Memory B cell (primary cell): ENCODE data around the gene CCNA2.

Experiments
- ATAC-seq: fragments of 150-1000 bp; cut with Tn5 transposase; 2 replicates; pipeline ENCODE4 v1.10.0; 2021; ENCODE audit warnings: low read depth, mild to moderate bottlenecking, moderate library complexity
- DNase-seq, 2 donors: peaks; one replicate each; pipeline ENCODE4 v3.0.0; 2022; ENCODE audit warnings: low spot score in 2 of 2
- H3K27ac Mint-ChIP-seq: one replicate; pipeline ENCODE4 v1.8.0; 2022; ENCODE audit warnings: mild to moderate bottlenecking, moderate library complexity, mixed read lengths
- H3K27me3 Mint-ChIP-seq: one replicate; pipeline ENCODE4 v1.8.0; 2022; ENCODE audit warnings: mixed read lengths
- H3K36me3 Mint-ChIP-seq: one replicate; pipeline ENCODE4 v1.8.0; 2022; ENCODE audit warnings: mild to moderate bottlenecking, mixed read lengths
- H3K4me1 Mint-ChIP-seq: one replicate; pipeline ENCODE4 v1.8.0; 2022; ENCODE audit warnings: mixed read lengths
- H3K4me3 Mint-ChIP-seq: one replicate; pipeline ENCODE4 v1.8.0; 2022; ENCODE audit warnings: mild to moderate bottlenecking, moderate library complexity, mixed read lengths
- H3K9me3 Mint-ChIP-seq: one replicate; pipeline ENCODE4 v1.8.0; 2022; ENCODE audit warnings: mixed read lengths

CCNA2 gene

GRCh38 chr4:121794505-121795188 is 29.0 kb downstream of the CCNA2 start:
- Mint-ChIP-seq H3K4me1 (peaks cover 8% of the 10 kb centered on the region), H3K36me3 (no peaks in the 10 kb centered on the region), H3K4me3 (no peak overlapping the region), H3K9me3 (no peaks in the 10 kb centered on the region), H3K27ac (peak overlapping the region; percentile 53), H3K27me3 (peaks cover 5% of the 10 kb centered on the region)
- ATAC-seq (no peak), DNase-seq (no peak)

- ATAC-seq (no peak), DNase-seq (no peak)
- Mint-ChIP-seq H3K36me3 (no peaks in the 10 kb centered on the region), H3K27ac (no peak overlapping the region), H3K4me3 (no peak overlapping the region), H3K4me1 (peaks cover 5% of the 10 kb centered on the region), H3K27me3 (peaks cover 13% of the 10 kb centered on the region), H3K9me3 (no peaks in the 10 kb centered on the region)
These were observed 30.7 kb downstream of the CCNA2 start for GRCh38 chr4:121792966-121793365.

DNA sequence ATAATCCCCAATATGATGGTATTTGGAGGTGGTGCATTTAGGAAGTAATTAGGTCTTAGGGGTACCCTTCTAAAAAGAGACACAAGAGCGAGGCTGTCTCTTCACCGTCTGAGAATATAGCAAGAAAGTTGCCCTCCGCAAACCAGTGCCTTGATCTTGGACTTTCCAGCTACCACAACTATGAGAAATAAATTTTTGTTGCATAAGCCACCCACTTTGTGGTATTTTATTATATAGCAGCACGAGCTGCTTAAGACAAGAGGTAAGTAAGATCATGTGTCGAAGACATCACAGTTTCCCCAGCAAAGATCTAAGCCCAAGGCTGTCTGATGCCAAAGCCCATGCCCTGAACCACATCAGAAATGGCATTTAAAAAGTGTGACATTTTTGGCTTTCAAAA is 32.2 kb downstream of the CCNA2 start:
- no peak for DNase-seq
- Mint-ChIP-seq H3K4me1 (peaks cover 5% of the 10 kb centered on the region), H3K9me3 (no peaks in the 10 kb centered on the region), H3K4me3 (no peak overlapping the region), H3K27me3 (peaks cover 17% of the 10 kb centered on the region), H3K36me3 (no peaks in the 10 kb centered on the region), H3K27ac (no peak overlapping the region)
- no peak for ATAC-seq

DNA sequence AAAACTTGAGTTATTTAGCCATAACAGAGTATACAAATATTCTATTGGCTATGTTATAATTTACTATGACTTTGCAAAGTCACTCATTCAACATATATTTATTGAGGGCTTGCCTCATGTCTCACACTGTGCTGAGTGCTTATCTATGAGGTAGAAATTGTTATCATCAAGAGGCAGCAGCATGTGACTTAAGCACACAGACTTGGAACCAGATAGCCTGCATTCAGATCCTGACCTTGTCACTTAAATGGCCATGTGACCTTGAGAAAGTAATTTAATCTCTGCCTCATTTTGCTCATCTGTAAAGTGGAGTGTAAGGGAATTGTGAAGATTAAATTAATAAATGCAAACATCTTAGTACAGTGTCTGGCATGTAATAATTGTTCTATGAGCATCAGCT is 32.7 kb downstream of the CCNA2 start:
- no peaks in the 10 kb centered on the region for H3K36me3 Mint-ChIP-seq
- H3K4me1 Mint-ChIP-seq = peaks cover 3% of the 10 kb centered on the region
- H3K9me3 Mint-ChIP-seq = no peaks in the 10 kb centered on the region
- DNase-seq (no peak), ATAC-seq (no peak)
- H3K4me3 Mint-ChIP-seq = no peak overlapping the region
- no peak overlapping the region for H3K27ac Mint-ChIP-seq
- H3K27me3 Mint-ChIP-seq = peaks cover 17% of the 10 kb centered on the region

GRCh38 chr4:121789960-121790829 is 33.5 kb downstream of the CCNA2 start:
- Mint-ChIP-seq H3K36me3 (no peaks in the 10 kb centered on the region), H3K27me3 (peaks cover 19% of the 10 kb centered on the region)
- no peak for DNase-seq

DNA sequence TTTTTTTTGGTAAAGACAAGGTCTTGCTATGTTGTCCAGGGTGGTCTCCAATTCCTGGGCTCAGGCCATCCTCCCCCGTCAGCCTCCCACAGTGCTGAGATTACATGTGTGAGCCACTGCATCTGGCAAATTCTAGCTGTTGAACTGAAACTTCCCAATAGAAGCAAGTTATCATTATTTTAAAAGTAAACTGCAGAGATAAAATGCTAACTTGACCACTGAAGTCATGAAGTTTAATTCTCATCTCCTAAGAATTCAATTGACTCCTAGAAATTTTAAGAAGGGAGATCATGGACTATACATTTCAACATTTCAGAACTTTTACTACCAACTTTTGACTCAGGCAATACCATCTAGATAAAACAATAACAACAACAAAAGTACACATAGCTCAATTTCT is 34.2 kb downstream of the CCNA2 start:
- H3K27ac Mint-ChIP-seq = no peak overlapping the region
- DNase-seq (no peak), ATAC-seq (no peak)
- no peak overlapping the region for H3K4me3 Mint-ChIP-seq
- no peaks in the 10 kb centered on the region for H3K36me3 Mint-ChIP-seq
- peaks cover 2% of the 10 kb centered on the region for H3K9me3 Mint-ChIP-seq
- H3K27me3 Mint-ChIP-seq = peaks cover 18% of the 10 kb centered on the region
- no peaks in the 10 kb centered on the region for H3K4me1 Mint-ChIP-seq

More at GRCh38 chr4:121789960-121790829, 33.5 kb downstream of the CCNA2 start:
- no peak overlapping the region for H3K27ac Mint-ChIP-seq
- no peaks in the 10 kb centered on the region for H3K9me3 Mint-ChIP-seq
- no peaks in the 10 kb centered on the region for H3K4me1 Mint-ChIP-seq
- H3K4me3 Mint-ChIP-seq = no peak overlapping the region
- no peak for ATAC-seq

GRCh38 chr4:121788896-121789295 is 34.8 kb downstream of the CCNA2 start:
- no peaks in the 10 kb centered on the region for H3K4me1 Mint-ChIP-seq
- peaks cover 2% of the 10 kb centered on the region for H3K9me3 Mint-ChIP-seq
- ATAC-seq (no peak), DNase-seq (no peak)
- no peak overlapping the region for H3K27ac Mint-ChIP-seq
- no peaks in the 10 kb centered on the region for H3K36me3 Mint-ChIP-seq
- H3K27me3 Mint-ChIP-seq = peaks cover 18% of the 10 kb centered on the region
- no peak overlapping the region for H3K4me3 Mint-ChIP-seq

GRCh38 chr4:121786221-121786620 is 37.5 kb downstream of the CCNA2 start:
- Mint-ChIP-seq H3K27me3 (peaks cover 22% of the 10 kb centered on the region), H3K27ac (no peak overlapping the region), H3K36me3 (no peaks in the 10 kb centered on the region), H3K4me3 (no peak overlapping the region), H3K9me3 (peaks cover 2% of the 10 kb centered on the region), H3K4me1 (no peaks in the 10 kb centered on the region)
- ATAC-seq (no peak), DNase-seq (no peak)

DNA sequence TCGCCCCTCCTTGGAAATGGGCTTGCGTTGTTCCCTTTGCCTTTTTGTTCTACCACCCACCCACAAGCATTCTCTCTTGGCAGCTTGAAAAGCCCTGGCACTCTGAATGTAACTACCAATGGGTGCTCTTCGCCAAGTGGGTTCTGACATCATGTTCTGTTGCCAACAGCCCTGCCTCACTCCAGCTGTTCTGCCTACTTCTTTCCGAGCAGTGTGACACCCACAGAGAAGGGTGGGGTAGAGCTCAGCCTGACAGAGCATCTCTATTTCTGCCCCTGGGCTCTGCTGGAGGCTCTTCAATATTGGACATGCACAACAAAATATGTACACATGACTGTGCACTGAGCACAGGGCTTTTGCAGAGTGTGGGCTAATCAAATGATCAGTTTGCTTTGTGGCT is 38.2 kb downstream of the CCNA2 start:
- H3K4me1 Mint-ChIP-seq = no peaks in the 10 kb centered on the region
- peaks cover 21% of the 10 kb centered on the region for H3K27me3 Mint-ChIP-seq
- no peak overlapping the region for H3K27ac Mint-ChIP-seq
- peaks cover 2% of the 10 kb centered on the region for H3K9me3 Mint-ChIP-seq
- no peak for ATAC-seq
- H3K36me3 Mint-ChIP-seq = no peaks in the 10 kb centered on the region
- H3K4me3 Mint-ChIP-seq = no peak overlapping the region
- no peak for DNase-seq

GRCh38 chr4:121784975-121785374 is 38.7 kb downstream of the CCNA2 start:
- H3K4me1 Mint-ChIP-seq = no peaks in the 10 kb centered on the region
- peaks cover 2% of the 10 kb centered on the region for H3K9me3 Mint-ChIP-seq
- H3K4me3 Mint-ChIP-seq = no peak overlapping the region
- peaks cover 21% of the 10 kb centered on the region for H3K27me3 Mint-ChIP-seq
- ATAC-seq = no peak
- no peaks in the 10 kb centered on the region for H3K36me3 Mint-ChIP-seq
- no peak for DNase-seq
- H3K27ac Mint-ChIP-seq = no peak overlapping the region

DNA sequence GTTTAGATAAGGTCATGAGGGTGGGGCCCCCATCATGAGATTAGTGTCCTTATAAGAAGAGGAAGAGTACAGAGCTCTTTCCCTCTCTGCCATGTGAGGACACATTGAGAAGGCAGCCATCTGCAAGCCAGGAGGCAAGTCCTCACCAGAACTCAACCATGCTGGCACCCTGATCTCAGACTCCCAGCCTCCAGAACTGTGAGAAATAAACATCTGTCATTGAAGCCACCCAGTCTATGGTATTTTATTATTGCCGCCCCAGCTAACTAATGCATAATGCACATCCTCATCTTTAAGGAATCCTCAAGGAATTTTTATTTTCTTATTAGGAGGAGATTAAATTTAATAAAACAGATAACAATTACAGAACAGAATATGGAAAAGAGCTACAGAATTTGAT is 39.3 kb downstream of the CCNA2 start:
- ATAC-seq = no peak
- Mint-ChIP-seq H3K9me3 (peaks cover 2% of the 10 kb centered on the region), H3K27ac (no peak overlapping the region), H3K4me1 (no peaks in the 10 kb centered on the region), H3K27me3 (peaks cover 22% of the 10 kb centered on the region), H3K36me3 (no peaks in the 10 kb centered on the region), H3K4me3 (no peak overlapping the region)
- DNase-seq = no peak

DNA sequence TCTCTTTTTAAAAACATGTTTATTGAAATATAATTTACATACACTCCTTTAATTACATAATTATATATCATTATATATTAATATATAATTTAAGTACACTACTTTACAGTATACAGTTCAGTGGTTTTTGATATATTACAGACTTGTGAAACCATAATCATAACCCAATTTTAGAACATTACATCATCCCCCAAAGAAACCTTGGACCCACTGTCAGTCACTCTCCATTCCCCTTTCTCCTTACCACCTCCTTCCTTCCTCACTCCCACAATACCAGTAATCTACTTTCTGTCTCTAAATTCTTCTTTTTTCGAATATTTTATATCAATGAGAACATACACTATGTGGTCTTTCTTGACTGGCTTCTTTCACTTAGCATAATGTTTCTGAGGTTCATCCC is 40.5 kb downstream of the CCNA2 start:
- Mint-ChIP-seq H3K4me3 (no peak overlapping the region), H3K27ac (no peak overlapping the region), H3K4me1 (no peaks in the 10 kb centered on the region), H3K27me3 (peaks cover 17% of the 10 kb centered on the region), H3K9me3 (peaks cover 2% of the 10 kb centered on the region), H3K36me3 (no peaks in the 10 kb centered on the region)
- ATAC-seq = no peak
- DNase-seq = no peak

- H3K4me3 Mint-ChIP-seq = no peak overlapping the region
- peaks cover 8% of the 10 kb centered on the region for H3K27me3 Mint-ChIP-seq
- H3K27ac Mint-ChIP-seq = no peak overlapping the region
- DNase-seq = no peak
- ATAC-seq = no peak
- no peaks in the 10 kb centered on the region for H3K4me1 Mint-ChIP-seq
- H3K9me3 Mint-ChIP-seq = no peaks in the 10 kb centered on the region
- H3K36me3 Mint-ChIP-seq = no peaks in the 10 kb centered on the region
These were observed 44.6 kb downstream of the CCNA2 start for GRCh38 chr4:121778991-121779628.

- Mint-ChIP-seq H3K36me3 (no peaks in the 10 kb centered on the region), H3K27ac (no peak overlapping the region)
These were observed 46.1 kb downstream of the CCNA2 start for GRCh38 chr4:121777625-121778024.

More at GRCh38 chr4:121777625-121778024, 46.1 kb downstream of the CCNA2 start:
- ATAC-seq (no peak), DNase-seq (no peak)
- Mint-ChIP-seq H3K9me3 (no peaks in the 10 kb centered on the region), H3K27me3 (peaks cover 8% of the 10 kb centered on the region), H3K4me1 (no peaks in the 10 kb centered on the region), H3K4me3 (no peak overlapping the region)
